Endometrial microvascular endothelial cells (primary cell): ENCODE data around the gene TERT. TPM values are rescaled to one million over a fixed set of nuclear protein-coding genes. Genes with fewer than 3 reads are reported as not detected.
"Not testable (repeated sequence)": the region's sequence is repeated elsewhere in the genome, so short reads cannot be mapped to it uniquely, and the experiment has no call there.

Experiments
- in situ Hi-C: cut with HindIII; loops from 2 replicates; pipeline ENCODE4 v1.10.0; 2017; ENCODE audit warnings: low sequenced_read_pairs, low pct_unique_long_range_greater_than_20kb; ENCODE audit errors: inconsistent ontology term
- total RNA-seq: library from RNA; depleted of rRNA; stranded (reverse); fragments of >200 nt; gene quantifications from one replicate; pipeline ENCODE4 v1.2.3, GENCODE V29; 2015; ENCODE audit errors: inconsistent ontology term

Gene TERT
- total RNA-seq, 1 donor from 2014 or later, result not detected

DNA sequence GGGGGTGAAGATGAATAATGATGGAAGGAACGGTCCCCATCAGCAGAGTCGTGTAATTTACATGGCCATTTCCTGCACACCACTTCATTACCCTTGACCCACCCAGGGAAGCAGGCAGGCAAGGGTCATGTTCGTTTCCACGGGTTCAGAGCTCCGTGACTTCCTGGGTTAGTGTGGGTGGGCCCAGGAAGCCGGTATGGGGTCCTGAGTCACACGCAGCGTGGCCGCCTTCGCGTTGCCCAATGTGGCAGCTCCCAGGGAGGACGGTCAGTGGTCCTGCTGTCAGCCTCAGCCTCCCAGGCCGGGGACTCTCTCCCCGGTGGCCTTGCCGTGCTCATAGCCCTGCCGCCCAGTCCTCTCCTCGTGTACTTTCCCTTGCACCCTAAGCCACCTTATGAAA, 5.1 kb upstream of the TERT start:
- in situ Hi-C loops, result no loop called here

DNA sequence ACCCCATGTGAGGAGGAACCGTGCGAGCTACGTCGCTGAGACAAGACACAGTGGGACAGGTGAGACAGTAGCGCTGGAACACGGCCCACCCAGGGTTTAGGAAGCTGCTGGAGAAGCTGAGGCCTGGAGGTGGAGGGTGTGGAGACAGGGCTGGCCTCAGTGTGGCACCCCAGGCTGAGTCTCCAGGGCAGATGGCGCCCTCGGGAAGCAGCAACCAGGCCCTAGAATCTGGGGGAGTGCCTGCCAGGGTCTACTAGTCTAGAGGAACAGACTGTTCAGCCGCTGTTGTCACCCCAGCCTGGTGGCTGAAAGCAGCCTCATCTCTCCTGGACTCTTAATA, 4.6 kb upstream of the TERT start:
- in situ Hi-C loops, result no loop called here

DNA sequence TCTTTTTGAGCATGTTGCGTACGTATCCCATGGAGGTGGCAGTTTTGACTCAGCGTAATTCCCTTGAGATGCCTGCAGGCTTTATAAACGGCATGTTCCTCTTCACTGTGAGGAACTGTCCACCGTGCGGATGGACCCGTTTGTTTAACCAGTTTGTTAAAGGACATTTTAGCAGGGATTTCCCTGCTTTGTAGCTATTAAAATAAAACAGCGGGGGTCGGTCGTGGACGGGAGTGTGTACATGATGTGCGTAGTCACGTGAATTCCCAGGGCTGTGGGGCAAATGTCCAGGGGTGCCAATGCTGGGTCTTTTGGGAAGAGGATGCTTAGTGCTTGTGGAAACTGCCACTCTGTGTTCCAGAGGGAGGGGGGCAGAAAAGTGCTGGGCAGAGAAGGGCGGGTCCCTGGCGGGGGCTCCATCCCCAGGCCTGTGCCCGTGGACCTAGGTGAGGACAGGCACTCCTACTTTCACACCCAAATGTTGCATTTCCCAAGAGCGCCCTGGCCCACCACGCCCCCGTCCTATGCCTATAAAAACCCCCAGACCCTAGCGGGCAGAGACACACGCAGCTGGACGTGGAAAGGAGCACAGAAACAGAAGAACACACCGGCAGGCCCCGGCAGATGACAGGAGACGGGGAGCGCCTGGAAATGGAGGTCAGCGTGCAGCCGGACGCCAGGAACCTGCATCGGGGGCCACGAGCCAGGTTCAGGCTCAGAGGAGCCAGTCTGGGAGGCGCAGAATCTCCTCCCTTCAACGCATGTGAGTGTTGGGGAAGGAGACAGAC, 4.0 kb upstream of the TERT start:
- in situ Hi-C loops, result no loop called here

DNA sequence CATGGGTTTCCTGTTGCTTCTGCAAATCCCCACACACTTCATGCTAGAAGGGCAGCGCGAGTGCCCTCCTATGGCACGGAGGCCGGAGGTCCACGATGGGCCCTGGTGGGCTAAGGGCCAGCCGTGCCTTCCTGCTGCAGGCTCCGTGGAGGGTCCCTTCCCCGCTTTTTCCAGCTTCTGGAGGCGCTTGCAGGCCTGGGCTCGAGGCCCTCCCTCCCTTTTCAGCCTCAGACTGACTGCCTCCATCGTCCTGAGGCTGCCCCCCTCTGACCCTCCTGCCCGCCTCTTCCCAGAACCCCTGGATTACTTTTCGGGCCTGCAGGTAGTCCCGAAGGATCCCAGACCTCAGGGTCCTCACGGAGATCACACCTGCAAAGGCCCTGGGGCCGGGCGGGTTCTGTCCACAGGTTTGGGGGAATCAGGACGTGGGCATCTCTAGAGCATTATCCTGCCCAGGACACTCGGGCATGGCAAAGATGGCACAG, 3.2 kb upstream of the TERT start:
- in situ Hi-C loops, result no loop called here

DNA sequence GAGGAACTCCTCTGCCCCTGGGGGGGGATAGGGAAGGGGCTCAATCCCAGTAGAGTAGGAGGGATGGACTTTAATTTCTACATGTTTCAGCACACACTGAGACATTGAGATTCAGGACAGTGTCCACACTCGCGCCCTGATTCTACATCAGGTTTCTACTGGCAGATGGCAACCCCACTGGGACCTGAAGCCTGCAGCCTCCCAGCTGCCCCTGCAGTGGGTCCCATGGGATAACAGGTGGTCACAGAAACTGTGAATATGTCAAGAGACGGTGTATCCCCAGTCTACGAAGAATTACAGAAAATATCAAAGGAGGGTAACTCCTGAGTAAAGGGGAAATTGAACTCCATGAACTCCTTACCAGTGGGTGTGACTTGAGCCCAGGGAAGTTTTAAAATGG, 2.4 kb upstream of the TERT start:
- in situ Hi-C loops, result no loop called here

DNA sequence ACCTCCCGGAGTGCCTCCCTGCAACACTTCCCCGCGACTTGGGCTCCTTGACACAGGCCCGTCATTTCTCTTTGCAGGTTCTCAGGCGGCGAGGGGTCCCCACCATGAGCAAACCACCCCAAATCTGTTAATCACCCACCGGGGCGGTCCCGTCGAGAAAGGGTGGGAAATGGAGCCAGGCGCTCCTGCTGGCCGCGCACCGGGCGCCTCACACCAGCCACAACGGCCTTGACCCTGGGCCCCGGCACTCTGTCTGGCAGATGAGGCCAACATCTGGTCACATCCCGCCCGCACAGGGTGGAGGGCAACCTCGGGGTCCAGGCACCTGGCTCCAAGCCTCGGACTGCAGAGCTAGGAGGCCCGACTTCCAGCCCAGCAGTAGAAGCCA, 776 bp upstream of the TERT start:
- in situ Hi-C loops, result no loop called here

DNA sequence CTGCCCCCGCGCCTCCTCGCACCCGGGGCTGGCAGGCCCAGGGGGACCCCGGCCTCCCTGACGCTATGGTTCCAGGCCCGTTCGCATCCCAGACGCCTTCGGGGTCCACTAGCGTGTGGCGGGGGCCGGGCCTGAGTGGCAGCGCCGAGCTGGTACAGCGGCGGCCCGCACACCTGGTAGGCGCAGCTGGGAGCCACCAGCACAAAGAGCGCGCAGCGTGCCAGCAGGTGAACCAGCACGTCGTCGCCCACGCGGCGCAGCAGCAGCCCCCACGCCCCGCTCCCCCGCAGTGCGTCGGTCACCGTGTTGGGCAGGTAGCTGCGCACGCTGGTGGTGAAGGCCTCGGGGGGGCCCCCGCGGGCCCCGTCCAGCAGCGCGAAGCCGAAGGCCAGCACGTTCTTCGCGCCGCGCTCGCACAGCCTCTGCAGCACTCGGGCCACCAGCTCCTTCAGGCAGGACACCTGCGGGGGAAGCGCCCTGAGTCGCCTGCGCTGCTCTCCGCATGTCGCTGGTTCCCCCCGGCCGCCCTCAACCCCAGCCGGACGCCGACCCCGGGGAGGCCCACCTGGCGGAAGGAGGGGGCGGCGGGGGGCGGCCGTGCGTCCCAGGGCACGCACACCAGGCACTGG, 548 bp downstream of the TERT start:
- in situ Hi-C loops, result no loop called here

DNA sequence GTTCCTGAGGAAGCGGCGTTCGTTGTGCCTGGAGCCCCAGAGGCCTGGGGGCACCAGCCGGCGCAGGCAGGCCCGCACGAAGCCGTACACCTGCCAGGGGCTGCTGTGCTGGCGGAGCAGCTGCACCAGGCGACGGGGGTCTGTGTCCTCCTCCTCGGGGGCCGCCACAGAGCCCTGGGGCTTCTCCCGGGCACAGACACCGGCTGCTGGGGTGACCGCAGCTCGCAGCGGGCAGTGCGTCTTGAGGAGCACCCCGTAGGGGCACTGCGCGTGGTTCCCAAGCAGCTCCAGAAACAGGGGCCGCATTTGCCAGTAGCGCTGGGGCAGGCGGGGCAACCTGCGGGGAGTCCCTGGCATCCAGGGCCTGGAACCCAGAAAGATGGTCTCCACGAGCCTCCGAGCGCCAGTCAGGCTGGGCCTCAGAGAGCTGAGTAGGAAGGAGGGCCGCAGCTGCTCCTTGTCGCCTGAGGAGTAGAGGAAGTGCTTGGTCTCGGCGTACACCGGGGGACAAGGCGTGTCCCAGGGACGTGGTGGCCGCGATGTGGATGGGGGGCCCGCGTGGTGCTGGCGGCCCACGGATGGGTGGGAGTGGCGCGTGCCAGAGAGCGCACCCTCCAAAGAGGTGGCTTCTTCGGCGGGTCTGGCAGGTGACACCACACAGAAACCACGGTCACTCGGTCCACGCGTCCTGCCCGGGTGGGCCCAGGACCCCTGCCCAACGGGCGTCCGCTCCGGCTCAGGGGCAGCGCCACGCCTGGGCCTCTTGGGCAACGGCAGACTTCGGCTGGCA, 1.3 kb downstream of the TERT start:
- in situ Hi-C loops, result no loop called here

DNA sequence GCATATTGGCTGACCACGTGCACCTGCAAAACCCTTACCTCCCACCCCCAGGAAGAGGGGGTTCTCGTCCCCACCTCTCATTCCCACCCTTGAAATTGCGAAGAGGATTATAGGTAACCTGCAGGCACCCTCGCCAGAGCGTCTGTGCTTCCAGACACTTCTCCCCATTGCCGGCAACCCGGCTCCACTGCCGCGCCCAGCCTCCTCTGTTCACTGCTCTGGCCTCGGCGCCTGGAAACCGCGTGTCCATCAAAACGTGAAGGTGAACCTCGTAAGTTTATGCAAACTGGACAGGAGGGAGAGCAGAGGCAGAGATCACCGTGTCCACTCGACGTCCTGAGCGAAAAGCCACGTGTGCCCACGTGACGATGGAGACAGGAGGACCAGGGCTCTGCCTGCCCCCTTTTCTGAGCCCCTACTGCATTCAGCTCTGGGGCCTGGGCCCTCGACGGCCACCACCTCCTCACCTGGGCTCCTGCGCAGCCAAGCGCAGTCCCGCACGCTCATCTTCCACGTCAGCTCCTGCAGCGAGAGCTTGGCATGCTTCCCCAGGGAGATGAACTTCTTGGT, 1.9 kb downstream of the TERT start:
- in situ Hi-C loops, result no loop called here

DNA sequence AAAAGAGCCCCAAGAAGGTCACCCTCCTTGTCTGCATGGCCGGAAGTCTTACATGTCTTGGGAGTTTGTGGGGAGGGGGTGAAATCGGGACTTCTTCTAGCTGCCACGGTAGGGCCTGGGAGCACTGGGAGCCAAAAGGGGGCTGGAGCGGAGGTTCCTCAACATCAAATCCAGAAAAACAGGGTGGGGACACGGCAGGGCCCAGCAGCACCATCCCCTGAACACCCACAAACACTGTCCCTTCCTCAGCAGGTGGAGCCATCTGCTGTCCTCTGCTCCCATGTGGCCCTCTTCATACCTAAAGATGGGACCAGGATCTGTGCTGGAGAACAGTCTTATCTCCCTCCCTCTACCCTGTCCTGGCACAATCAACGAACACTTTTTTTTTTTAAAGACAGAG, 2.7 kb downstream of the TERT start:
- in situ Hi-C loops, result no loop called here

DNA sequence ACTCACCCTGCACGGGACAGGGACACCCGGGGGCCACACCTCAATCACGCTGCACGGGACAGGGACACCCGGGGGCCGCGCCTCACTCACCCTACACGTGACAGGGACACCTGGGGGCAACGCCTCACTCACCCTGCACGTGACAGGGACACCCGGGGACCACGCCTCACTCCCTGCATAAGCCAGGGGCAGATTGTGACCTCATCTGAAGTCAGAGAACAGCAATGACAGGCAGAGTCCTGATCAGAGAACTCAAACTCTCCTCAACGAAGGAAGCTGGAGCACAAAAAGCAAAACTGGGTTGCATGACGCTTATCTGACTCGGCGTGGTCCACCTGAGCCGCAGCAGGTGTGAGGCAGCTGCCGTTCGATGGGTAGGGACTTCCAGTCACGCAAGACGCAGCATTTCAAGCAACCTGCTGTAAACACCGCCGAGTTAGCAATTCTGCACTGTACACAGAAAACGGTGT, 3.2 kb downstream of the TERT start:
- in situ Hi-C loops, result no loop called here

DNA sequence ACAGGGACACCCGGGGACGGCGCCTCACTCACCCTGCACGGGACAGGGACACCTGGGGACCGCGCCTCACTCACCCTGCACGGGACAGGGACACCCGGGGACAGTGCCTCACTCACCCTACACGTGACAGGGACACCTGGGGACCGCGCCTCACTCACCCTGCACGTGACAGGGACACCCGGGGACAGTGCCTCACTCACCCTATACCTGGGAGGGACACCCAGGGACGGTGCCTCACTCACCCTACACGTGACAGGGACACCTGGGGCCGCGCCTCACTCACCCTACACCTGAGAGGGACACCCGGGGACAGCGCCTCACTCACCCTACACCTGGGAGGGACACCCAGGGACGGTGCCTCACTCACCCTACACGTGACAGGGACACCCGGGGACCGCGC, 3.9 kb downstream of the TERT start:
- in situ Hi-C loops, result not testable (repeated sequence)

DNA sequence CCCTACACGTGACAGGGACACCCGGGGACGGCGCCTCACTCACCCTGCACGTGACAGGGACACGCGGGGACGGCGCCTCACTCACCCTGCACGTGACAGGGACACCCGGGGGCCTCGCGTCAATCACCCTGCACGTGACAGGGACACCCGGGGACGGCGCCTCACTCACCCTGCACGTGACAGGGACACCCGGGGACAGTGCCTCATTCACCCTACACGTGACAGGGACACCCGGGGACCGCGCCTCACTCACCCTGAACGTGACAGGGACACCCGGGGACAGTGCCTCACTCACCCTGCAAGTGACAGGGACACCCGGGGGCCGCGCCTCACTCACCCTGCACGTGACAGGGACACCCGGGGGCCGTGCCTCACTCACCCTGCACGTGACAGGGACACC, 5.3 kb downstream of the TERT start:
- in situ Hi-C loops, result not testable (repeated sequence)

DNA sequence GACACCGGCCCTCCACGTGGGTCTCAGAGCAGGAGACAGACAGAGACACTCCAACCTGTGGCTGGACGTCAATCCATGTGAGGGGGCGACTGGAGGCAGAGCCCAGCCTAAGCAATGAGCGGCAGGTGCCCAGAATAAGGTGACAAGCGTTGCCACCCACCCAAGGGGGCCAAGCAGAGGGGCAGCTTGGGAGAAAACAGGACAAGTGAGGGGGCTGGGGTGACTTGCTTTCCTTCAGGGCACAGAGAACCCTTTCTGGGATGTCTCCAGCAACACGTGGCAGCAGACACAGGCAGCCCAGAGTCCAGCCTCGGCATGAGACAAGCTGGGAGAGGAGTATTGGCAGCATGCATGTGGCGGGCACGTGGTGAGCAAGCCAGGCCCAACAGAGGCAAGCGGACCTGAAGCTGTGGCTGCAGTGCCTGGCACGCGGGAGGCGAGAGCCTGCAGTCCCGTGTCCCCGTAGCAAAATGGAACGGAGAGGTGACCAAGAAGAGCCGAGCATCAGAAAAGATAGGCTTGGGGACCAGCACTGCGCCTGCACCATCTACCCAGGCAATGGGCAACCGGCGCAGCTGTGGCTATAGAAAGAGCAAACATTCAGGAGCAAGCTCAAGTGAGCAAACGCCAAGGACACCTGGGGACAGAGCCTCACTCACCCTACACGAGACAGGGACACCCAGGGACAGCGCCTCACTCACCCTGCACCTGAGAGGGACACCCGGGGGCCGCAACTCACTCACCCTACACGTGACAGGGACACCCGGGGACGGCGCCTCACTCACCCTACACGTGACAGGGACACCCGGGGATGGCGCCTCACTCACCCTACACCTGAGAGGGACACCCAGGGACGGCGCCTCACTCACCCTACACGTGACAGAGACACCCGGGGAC, 6.2 kb downstream of the TERT start:
- in situ Hi-C loops, result no loop called here

DNA sequence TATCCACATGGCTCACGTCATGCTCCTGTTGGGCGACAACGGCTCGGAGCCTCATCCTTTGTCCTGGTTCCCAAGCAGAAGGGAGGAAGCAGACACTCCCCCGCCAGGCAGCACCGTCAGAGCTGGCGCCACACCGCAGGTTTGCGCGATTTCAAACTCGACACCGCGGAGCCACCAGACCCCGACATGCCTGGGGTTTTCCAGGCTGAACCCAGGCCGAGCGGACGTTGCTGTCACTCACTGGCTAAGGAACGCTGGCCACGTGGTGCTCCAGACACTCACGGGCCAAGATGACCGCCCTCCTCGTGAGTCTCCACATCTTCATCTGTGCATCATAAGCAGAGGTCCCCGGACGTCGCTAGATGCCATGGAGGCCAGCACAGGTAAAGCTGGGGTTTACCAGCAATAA, 9.0 kb downstream of the TERT start:
- in situ Hi-C loops, result no loop called here

DNA sequence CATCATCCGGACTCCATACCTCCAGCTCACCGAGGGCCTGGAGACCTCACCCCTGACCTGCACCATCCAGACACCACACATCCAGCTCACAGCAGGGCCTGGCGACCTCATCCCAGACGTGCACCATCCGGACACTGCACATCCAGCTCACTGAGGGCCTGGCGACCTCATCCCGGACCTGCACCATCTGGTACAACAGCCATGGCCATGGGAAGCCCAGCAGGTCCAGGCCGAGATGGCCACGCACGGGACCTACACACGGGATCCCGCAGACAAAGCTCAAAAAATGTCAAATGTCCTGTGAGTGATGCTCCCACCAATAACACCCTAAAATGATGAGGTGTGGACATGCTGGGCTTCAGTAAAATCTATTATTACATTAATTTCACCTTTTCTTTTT, 9.7 kb downstream of the TERT start:
- in situ Hi-C loops, result no loop called here

DNA sequence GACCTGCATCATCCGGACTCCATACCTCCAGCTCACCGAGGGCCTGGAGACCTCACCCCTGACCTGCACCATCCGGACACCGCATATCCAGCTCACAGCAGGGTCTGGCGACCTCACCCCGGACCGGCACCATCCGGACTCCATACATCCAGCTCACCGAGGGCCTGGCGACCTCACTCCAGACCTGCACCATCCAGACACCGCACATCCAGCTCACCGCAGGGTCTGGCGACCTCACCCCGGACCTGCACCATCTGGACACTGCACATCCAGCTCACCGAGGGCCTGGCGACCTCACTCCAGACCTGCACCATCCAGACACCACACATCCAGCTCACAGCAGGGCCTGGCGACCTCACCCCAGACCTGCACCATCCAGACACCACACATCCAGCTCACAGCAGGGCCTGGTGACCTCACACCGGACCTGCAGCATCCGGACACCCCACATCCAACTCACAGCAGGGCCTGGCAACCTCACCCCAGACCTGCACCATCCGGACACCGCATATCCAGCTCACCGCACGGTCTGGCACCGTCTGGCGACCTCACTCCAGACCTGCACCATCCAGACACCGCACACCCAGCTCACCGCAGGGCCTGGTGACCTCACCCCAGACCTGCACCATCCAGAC, 10.4 kb downstream of the TERT start:
- in situ Hi-C loops, result not testable (repeated sequence)

DNA sequence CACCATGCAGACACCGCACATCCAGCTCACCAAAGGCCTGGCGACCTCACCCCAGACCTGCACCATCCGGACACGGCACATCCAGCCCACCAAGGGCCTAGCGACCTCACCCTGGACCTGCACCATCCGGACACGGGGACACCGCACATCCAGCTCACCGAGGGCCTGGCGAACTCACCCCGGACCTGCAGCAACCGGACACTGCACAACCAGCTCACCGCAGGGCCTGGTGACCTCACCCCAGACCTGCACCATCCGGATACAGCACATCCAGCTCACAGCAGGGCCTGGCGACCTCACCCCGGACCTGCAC, 11.2 kb downstream of the TERT start:
- in situ Hi-C loops, result not testable (repeated sequence)
